Central memory CD4-positive, alpha-beta T cell (primary cell): ENCODE data around the gene EAPP.
"Not testable (repeated sequence)": the region's sequence is repeated elsewhere in the genome, so short reads cannot be mapped to it uniquely, and the experiment has no call there.

Experiments used
- DNase-seq: peaks from one replicate; pipeline ENCODE4 v3.0.0; 2022

The EAPP gene

GRCh38 chr14:34479694-34480093 is 59.8 kb downstream of the EAPP start:
- no peak for DNase-seq

GRCh38 chr14:34478261-34478660 is 61.2 kb downstream of the EAPP start:
- DNase-seq: no peak

- not testable (repeated sequence) for DNase-seq
These were observed 63.5 kb downstream of the EAPP start for GRCh38 chr14:34476036-34476435.

GRCh38 chr14:34475163-34475562 is 64.3 kb downstream of the EAPP start:
- DNase-seq: no peak

GRCh38 chr14:34474187-34474679 is 65.3 kb downstream of the EAPP start:
- DNase-seq: no peak

- DNase-seq: no peak
These were observed 66.7 kb downstream of the EAPP start for GRCh38 chr14:34472706-34473279.

- DNase-seq: no peak
These were observed 69.2 kb downstream of the EAPP start for GRCh38 chr14:34470319-34470718.

GRCh38 chr14:34466691-34467090 is 72.8 kb downstream of the EAPP start:
- no peak for DNase-seq
